Activated T-cell treated with anti-CD3 and anti-CD28 coated beads for 4 hours (primary cell): Measurements from ENCODE around the gene MED14.
"Not testable (repeated sequence)": the region's sequence is repeated elsewhere in the genome, so short reads cannot be mapped to it uniquely, and the experiment has no call there.

Source experiments
- DNase-seq: peaks from one replicate; pipeline ENCODE4 v3.0.0-alpha.2; 2020

Gene MED14

DNA sequence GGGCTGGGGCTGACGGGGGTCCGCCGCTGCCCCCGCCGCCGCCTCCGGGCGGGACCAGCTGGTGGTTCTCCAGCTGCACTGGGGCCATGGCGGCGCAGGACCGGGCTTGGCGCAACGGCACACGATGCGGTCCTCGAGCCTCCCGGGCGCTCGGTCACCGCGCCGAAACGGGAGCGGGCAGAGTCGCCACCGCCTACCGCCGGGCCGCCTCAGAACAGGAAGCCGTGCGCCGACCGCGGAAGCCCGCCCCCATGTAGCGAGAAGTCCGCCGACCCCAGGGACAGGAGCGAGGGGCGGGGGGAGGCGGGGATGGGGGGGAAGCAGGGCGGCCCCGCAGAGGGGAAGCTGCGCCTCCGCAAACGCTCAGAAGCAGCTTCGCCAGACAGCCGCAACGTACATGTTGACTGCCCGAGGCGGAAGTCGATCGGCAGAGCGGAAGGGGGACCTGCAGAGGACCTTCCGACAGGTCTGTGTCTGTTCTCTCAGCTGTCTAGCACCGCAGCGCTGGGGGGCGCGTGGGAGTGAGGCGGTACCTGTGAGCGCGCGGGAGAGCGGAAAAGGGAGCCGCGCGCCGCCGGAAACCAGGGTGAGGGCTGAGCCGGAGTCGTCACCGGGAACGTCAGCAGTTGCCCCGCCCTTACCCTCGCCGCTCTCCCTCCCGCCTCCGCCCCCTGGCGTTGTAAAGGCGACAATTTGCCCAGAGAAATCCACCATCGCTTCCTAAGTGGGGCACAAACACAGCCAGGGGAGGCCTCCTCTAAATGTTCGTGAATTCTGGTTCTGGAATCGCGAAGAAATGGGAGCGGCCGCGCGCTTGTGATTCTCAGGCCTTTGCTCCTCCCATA lies at the start of gene MED14:
Gene MED14, minus strand, starts transcription at position 218 of the 845 bp plus-strand sequence. Its CDS starts 130 bp downstream, at position 88.
- DNase-seq: peak; percentile 80

DNA sequence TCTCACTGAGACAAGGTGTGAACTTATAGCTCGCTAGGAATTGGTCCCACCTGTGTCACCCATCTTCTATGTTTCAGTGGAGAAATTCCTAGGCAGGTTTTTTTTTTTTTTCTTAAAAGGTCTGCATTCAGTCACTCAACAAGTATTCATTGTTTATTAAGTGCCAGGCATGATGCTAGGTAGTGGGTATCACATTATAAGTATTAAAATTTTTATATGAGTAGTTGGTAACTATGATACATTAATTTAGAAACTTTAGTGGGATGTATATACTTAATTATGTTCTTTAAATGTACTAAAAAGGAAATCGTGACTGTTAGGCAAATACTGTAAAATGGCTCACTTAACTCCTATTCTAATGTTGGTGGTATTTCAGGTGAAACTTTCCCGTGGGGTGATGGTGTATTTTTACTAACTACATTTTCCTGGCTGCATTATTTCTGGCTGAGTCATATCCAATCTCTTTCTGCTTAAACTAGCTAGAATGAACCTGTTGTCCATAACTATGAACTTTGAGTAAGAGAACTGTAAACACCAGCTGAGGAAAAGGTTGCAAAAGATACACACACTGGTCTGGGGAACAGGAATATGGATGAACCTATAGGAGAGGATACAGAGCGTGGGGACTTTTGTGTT lies 49.3 kb upstream of the MED14 start:
- no peak for DNase-seq

DNA sequence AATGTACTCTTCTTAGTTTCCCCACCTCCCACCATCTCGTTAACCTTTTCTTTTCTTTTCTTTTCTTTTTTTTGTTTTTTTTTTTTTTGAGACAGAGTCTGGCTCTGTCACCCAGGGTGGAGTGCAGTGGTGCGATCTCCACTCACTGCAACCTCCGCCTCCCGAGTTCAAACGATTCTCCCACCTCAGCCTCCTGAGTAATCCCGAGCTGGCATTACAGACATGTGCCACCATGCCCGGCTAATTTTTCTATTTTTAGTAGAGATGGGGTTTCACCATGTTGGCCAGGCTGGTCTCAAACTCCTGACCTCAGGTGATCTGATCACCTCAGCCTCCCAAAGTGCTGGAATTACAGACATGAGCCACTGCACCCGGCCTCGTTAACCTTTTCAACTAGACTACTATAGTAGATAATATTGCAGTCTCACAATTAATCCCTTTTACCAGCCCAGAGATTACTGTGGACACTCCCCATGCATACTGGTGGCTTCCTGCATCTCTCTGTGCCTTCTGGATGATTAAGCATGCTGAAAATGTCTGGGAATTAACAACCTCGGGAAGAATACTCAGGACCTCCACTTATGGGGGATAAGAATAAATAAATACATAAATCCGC lies 47.4 kb upstream of the MED14 start:
- DNase-seq: not testable (repeated sequence)

DNA sequence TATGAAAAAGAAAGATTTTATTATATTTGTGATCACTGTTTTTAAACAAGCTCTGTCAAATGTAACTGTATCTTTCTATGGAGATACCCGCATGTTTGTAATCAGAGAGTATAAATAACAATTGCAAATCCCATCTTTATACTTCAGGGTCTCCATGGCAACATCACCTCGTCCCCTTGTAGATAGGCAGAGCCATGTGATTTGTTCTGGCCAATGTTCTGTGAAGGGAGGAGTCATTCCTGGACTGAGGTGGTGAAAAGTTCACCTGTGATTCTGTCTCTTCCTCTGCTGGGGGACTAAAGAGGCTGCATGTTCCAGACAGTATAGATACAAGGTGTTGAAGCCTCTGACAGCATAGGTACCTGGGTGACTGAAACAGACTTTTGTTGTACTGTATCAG lies 45.6 kb upstream of the MED14 start:
- no peak for DNase-seq

DNA sequence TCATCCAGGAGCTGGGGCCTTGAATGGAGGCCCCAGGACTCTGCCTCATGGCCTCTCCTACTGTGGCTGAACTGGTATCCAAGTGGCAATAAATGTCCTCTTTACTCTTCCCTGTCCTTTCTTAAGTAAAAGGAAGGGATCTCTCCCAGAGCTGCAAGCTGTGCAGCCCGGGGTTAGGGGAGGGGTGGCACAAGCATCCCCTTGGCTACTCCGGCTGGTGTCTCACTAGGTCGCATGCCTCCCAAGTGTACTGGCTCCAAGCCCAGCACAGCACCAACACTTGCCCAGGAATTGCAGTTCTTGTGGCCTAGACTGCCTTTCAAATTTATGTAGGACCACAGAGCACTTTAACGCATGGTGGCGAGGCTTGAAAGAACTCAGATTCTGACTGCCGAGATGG lies 44.7 kb upstream of the MED14 start:
- no peak for DNase-seq

DNA sequence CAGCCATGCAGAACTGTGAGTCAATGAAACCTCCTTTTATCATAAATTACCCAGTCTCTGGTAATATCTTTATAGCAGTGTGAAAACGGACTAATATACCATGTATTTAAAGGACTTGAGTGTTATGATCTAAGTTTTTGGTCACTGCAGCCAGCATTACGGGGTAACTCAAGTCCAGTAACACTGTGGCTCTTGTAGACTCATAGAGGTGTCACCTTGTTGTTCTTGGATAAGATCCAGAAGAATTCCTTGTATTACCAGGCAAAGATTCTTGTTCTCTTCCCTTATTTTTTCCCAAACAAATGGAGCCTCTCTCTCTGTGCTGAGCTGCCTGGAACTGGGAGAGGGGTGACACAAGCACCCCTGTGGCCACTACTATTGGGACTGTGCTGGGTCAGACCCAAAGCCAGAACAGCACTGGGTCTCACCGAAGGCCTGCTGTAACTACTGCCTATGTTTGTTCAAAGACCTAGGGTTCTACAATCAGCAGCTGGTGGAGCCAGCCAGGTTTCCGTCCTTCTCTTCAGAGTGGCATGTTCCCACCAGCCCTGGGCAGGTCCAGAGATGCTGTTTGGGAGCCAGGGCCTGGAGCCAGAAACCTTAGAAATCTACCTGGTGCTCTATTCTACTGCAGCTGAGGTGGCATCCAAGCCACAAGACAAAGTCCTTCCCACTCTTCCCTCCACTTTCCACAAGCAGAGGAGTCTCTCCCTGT lies 43.7 kb upstream of the MED14 start:
- no peak for DNase-seq

DNA sequence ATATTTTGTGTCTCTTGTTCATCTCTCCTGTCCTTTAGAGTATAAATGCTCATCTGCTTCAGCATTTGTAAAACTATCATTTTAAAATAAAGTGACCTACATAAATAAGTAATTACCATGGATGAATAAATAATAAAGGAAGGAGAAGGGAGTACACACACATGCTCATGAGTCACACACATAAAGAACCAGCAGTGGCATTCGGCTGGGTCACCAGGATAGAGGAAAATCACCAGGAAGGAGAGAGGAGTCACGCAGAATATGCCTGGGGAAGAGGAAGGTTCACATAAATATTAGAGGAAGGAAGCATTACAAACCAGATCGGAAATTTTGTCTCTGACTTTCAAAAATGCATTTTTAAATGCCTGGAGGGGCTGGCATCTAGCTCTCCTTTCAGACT lies 38.5 kb upstream of the MED14 start:
- no peak for DNase-seq

DNA sequence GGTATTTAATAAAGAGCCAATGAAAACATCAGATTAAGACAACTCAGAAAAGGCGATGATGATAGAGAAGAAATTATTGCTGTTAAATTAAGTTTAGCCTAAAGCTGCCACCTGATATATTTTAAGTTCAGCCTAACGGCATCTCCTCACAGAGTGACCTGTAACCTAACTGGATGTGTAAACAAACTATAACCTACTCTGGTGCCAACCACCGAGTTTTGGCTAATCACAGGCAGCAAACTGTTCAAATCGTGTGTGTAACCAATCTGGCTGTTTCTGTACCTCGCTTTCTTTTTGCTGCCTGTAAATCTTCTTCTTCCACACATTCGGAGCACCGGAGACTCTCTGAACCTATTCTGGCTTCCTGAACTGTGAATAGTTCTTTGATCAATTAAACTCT lies 37.8 kb upstream of the MED14 start:
- no peak for DNase-seq

DNA sequence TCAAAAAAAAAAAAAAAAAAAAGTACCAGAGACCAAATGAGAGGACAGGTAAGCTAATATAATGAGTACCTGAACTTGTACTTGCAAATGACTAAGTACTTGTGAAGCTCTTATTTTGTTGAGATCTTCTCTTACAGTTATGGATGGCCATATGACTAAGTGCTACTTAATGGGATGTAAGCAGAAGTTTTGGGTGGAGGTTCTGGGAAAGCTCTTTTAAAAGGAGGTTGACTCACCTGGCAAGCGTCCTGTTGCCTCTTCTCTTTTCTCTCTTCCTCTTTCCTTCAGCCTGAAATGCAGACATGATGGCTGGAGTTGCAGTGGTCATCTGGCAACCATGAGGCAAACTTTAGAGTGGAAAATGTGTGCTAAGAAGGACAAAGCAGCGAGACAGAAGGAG lies 36.9 kb upstream of the MED14 start:
- DNase-seq: no peak

DNA sequence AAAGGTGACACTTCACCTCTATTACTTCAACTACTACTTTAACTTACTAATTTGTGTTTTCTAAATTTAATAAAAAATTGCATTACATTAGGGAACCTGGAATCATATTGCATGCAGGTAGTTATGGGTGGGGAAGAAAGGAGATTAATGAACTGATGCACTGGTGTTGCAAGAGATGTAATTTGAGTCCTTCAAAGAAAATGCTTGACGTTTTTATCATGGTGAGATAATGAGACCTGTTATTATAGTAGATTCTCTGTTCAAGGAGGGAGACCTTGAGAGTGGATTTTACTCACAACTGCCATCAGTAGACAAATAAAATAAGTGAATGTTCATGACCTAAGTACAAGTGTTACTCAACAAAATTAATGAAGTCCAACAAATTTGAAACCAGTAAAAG lies 26.4 kb upstream of the MED14 start:
- no peak for DNase-seq

DNA sequence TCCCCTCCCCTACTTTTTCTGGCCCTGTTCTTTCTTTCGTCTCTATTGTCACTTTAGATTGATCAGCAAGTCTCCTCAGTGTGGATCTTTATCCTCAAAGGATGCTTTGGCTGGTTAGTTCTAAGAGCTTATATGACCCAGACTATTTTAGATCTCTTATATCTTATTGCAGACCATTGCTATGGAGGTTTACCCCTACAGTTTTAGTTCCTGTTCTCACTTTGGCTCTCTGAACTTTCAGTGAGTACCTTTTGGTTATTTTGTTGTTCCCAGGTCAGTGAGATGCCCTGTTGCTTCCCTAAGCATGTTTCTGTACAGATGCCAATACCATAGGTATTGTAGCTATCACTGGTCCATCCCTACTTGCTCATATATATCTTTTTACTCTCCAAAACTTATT lies 24.0 kb upstream of the MED14 start:
- DNase-seq: no peak

DNA sequence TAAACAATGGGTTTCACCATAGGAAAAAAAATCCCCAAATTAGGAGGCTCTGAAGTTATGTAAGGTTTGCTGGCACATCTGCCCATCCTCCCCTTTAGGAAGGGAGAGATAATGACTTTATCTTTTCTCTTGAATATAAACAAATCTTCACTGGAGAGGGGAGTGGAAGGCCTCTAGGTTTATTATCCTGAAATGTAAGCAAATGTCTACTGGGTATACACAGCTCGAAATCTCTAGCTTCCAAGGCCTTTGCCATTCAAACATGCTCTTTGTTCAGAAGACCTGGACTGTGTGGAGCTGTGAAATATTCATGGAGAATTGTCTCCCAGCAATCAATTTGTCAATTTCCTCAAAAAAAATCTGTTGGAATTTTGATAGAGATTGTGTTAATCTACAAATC lies 21.7 kb upstream of the MED14 start:
- DNase-seq: no peak

DNA sequence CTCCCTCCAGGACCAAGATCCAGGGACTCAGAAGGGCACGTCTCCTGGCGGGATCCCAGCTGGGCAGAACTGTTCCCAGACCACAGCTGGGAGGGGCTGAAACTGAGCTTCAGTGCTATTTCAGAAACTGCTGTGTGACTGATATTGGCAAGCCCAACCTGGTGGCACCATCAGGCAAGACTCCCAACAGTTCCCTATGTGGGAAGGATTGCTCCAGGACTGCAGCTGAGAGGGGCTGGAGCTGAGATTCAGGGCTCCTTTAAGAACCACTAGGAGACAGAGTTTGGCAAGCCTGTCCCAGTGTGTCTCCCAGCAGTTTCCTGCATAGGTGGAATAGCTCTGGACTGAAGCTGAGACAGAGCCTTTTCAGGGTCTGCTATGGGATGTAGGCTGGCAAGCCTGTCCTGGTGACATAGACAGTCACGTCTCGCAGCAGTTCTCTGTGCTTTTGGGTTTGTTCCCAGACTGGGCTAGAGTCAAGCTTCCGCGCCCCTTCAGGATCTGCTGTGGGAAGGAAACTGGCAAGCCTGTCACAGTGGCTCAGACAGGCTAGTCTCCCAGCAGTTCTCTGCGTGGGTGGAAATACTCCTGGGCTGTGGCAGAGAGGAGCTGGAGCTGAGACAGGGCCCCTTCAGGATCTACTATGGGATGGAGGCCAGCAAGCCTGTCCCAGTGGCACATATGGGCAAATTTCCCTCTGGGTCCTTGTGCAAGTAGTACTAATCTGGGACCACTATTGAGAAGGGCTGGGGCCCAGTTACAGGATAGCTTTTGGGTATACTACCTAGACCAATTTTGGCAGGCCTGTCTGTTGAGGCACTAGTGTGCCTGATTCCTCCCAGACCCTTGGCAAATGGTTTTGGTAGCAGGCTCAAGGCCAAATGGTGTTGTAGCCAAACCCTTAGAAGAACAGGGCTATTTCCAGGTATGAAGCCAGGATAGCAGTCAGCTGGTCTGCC lies 20.2 kb upstream of the MED14 start:
- DNase-seq: no peak

DNA sequence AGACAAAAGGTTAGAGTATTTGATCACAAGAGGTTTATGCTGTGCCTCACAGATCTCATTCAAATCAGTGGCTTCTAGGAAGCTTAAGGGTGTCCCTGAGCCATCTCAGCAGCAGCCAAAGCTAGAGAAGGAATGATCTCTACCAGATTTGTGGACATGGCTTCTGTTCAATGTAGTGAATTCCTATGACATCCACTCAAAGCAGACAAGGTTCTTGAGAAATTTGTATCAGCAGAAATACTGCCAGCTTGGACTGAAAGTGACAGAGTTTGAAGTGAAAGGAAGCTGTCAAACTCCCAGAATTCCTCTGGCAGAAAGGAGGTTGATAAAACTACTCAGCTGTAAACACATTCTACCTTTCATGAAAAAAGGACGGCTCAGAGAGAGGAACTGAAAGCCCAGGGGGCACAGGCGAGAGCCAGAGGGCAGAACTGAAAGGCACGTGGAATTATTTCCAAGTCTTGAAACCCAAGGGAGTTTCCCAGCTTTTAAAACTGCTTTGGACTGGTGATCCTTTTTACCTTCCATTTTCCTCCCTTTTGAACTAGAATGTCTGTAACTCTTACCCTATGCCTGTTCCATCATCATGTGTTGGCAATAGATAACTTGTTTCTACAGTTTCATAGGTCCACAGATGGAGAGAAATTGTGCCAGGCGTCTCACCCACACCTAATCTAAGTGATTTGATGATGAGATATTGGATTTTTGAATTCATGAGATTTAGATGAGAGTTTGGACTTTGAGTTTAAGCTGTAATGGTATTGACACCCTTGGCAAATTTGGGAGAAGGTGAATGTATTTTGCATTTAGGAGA lies 14.5 kb upstream of the MED14 start:
- DNase-seq: no peak

DNA sequence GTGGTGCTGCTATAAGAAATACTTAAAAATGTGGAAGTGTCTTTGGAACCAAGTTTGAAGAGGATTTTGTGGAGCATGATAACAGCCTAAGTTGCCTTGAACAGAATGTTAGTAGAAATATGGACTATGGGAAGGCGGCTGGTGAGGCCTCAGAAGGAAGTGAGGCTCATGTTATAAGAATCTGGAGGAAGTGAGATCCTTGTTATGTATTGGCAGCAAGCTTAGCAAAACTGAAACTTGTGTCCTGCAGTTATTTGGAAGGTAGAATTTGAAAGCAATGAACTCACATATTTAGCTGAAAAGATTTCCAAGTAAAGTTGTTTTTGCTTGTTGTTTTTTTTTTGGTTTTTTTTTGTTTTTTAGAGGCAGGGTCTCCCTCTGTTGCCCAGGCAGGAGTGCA lies 13.6 kb upstream of the MED14 start:
- DNase-seq: no peak

DNA sequence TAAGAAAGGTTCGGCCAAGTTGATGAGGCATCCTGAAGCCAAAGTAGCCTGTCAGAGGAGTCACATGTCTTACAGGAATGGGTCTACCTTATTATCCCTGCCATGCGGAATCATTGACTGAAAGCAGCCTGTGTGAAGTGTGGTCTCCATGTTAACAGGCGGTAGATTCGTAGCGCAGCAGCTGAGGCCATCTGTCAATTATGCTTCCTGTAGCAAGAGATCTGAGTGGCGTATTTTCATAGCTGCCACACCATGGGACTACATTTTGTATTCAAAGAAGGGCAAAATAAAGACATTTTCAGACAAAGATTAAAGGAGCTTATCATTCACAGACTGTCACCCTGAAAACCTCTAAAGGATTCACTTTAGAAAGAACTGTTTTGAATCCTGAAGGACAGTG lies 11.2 kb upstream of the MED14 start:
- no peak for DNase-seq

DNA sequence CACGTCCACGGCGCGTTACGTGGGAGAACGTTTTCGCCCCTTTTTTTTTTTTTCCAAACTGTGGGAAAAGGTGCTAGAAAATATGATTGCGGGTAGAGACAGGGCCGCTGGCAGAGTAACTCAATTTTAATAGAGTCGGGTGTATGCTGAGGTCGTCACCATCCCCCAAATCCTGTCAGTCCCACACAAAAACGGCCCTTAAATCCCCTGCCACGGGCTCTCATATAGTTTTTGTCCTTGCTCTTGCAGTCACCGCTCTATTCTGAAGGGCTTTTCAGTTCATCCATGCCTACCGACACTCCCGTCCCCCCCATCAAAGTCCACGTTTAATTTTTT lies 796 bp upstream of the MED14 start:
- DNase-seq: no peak

DNA sequence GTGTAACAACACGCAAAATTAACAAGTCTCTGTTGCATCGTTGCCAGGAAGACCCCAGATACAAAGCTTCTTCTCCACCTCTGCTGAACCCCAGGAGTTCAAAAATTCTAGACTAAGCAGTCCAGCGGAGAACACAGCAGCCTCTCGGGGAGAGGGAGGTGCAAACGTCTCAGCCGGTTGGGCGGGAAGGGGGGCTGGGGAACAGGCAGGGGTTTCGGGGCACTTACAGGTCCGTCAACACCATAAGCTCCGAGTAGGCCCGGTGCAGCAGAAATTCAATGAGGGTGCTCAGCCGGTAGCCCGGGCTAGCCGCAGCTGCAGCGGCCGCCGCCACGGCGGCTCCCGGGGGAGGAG lies 394 bp downstream of the MED14 start:
- peak; percentile 5 for DNase-seq

DNA sequence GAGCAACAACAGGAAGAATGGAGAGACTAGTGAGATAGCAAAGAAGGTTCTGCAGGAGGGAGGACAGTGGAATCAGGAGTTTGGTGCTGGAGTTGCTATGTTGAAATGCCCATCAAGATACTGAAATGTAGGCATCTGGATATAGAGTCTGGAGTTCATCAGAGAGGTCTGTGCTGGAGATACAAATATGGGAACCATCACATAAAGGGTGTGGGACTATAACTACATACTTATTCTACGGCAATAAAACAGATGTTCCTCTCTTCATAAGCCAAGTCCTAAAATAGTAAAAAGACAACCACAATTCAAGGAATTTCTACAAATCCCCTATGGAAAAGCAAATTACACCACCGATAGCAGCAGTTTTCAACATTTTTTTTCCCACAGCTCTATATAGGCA lies 1.6 kb downstream of the MED14 start:
- DNase-seq: no peak

DNA sequence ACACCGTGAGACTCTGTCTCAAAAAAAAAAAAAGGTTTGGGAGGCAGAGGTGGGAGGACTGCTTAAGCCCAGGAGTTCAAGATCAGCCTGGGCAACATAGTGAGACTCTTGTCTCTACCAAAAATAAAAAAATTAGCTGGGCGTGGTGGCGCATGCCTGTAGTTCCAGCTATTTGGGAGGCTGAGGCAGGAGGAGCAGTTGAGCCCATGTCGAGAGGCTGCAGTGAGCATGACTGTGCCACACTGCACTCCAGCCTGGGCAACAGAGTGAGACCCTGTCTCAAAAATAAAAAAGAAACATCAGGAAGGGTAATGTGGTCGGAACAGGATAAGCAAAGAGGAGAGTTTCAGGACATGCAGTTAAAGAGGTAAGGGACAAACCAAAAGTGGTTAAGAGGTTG lies 2.8 kb downstream of the MED14 start:
- not testable (repeated sequence) for DNase-seq
